Measurements from ENCODE around the gene EVI2A. TPM values are rescaled to one million over a fixed set of nuclear protein-coding genes. Genes with fewer than 3 reads are reported as not detected.
"Not testable (repeated sequence)": the region's sequence is repeated elsewhere in the genome, so short reads cannot be mapped to it uniquely, and the experiment has no call there.

The EVI2A gene
- total RNA-seq, 1 experiment from 2014 or later = not detected

DNA sequence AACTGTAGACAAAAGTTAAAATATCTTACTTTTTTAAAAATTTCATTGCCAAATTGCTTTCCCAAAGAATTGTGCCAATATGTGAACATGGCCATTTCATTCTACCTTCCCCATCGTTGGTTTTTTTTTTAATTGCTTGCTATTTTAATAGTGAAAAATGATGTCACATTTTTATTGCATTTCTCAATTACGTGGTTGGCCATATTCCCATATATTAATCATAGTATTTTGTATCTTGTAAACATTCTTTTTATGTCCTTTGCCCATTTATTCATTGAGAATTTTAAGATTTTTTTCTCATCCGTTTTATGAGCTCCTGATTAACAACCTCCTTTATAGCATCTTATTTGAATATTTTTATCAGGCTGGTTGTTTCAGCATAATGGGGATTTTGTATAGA lies 31.6 kb downstream of the EVI2A start (continued):
- TF ChIP-seq, protein P1, sequence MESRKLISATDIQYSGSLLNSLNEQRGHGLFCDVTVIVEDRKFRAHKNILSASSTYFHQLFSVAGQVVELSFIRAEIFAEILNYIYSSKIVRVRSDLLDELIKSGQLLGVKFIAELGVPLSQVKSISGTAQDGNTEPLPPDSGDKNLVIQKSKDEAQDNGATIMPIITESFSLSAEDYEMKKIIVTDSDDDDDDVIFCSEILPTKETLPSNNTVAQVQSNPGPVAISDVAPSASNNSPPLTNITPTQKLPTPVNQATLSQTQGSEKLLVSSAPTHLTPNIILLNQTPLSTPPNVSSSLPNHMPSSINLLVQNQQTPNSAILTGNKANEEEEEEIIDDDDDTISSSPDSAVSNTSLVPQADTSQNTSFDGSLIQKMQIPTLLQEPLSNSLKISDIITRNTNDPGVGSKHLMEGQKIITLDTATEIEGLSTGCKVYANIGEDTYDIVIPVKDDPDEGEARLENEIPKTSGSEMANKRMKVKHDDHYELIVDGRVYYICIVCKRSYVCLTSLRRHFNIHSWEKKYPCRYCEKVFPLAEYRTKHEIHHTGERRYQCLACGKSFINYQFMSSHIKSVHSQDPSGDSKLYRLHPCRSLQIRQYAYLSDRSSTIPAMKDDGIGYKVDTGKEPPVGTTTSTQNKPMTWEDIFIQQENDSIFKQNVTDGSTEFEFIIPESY (IDR thresholded peaks at IDR 0.05; ENCODE audit: extremely low read depth, insufficient replicate concordance, low read length) = no peak
- TF ChIP-seq CEBPB (IDR thresholded peaks at IDR 0.05; ENCODE audit: low read depth) = no peak
- TF ChIP-seq ELF1 (IDR thresholded peaks at IDR 0.05; ENCODE audit: borderline replicate concordance, low read depth) = no peak
- no peak for TF ChIP-seq YY1 (IDR thresholded peaks at IDR 0.05; ENCODE audit: extremely low read depth, insufficient replicate concordance, low read depth, low read length)

DNA sequence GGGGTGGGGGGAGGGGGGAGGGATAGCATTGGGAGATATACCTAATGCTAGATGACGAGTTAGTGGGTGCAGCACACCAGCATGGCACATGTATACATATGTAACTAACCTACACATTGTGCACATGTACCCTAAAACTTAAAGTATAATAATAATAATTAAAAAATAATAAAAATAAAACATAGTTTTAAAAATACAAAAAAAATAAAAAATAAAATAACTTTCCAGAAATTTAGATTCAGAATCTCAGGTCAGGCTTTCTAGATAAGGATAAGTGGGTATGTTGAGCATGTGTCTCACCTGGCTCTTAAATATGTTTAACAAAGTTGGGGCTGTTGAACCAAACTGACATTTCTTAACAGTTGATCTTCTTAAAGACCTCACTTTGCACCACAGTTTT lies 33.5 kb downstream of the EVI2A start:
- H4K20me1 ChIP-seq (ENCODE audit: insufficient read depth); intact Hi-C loops (cut with micrococcal nuclease); H3K9me2 ChIP-seq (ENCODE audit: insufficient read depth); H3K79me2 ChIP-seq (ENCODE audit: insufficient read depth, low read length); H3K4me1 ChIP-seq (ENCODE audit: control insufficient read depth in 1 of 2, insufficient read depth in 2 of 2, low read length in 2 of 2); CTCF ChIA-PET; DNase-seq (ENCODE audit: low read depth, low spot score); H2AFZ ChIP-seq (ENCODE audit: low read depth, low read length, poor library complexity, severe bottlenecking); H3K36me3 ChIP-seq (ENCODE audit: control insufficient read depth in 1 of 2, insufficient read depth in 2 of 2, low read length in 2 of 2); H3K27ac ChIP-seq (ENCODE audit: low read depth, low read length); H3K4me3 ChIP-seq (replicated peaks in 1 of 2; ENCODE audit: low read depth in 1 of 2, low read length in 2 of 2); RAD21 ChIA-PET (ENCODE audit: low non-redundant PET in 1 of 2, low total read pairs in 2 of 2, uncharacterized antibody in 2 of 2, unreplicated experiment in 2 of 2); H3K9me3 ChIP-seq (ENCODE audit: control insufficient read depth in 1 of 2, insufficient read depth in 1 of 2, low read depth in 1 of 2, low read length in 2 of 2); BruUV-seq (replicated peaks); POLR2A ChIA-PET; H3K27me3 ChIP-seq (ENCODE audit: insufficient read depth, low read length); H3K4me2 ChIP-seq (ENCODE audit: low read length); H3K9ac ChIP-seq (ENCODE audit: low read length); ATAC-seq: not testable (repeated sequence)

DNA sequence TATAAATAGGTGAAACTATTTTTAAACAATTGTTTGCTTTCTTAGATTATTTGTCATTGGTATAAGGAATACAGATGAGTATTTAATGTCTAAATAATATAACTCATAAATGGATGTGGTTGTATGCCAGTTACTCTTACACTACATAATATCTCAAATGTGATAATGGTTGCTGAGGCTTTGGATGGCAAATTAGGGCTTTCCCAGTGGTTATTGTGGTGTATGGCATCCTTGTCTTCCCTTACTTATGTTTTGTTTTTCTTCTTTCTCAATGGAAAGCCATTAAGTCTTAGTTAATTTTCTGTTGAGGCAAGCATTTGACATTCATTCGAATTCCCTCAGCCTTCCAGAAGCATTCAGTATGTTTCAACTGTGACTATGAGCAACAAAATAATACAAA lies 34.8 kb downstream of the EVI2A start:
- H3K27me3 ChIP-seq (ENCODE audit: insufficient read depth, low read length) = no peaks in the 10 kb centered on the region
- H3K27ac ChIP-seq (ENCODE audit: low read depth, low read length) = no peak overlapping the region
- H3K9ac ChIP-seq (ENCODE audit: low read length) = no peak overlapping the region
- no peaks in the 10 kb centered on the region for H3K79me2 ChIP-seq (ENCODE audit: insufficient read depth, low read length)
- BruUV-seq (replicated peaks) = no TSS peak
- H3K4me1 ChIP-seq (ENCODE audit: control insufficient read depth in 1 of 2, insufficient read depth in 2 of 2, low read length in 2 of 2) = no peaks in the 10 kb centered on the region
- RAD21 ChIA-PET (ENCODE audit: low non-redundant PET in 1 of 2, low total read pairs in 2 of 2, uncharacterized antibody in 2 of 2, unreplicated experiment in 2 of 2) = no interaction called here
- CTCF ChIA-PET = no interaction called here
- intact Hi-C loops (cut with micrococcal nuclease) = no loop called here
- no peaks in the 10 kb centered on the region for H3K9me2 ChIP-seq (ENCODE audit: insufficient read depth)
- no peaks in the 10 kb centered on the region for H3K36me3 ChIP-seq (ENCODE audit: control insufficient read depth in 1 of 2, insufficient read depth in 2 of 2, low read length in 2 of 2)
- H3K9me3 ChIP-seq (ENCODE audit: control insufficient read depth in 1 of 2, insufficient read depth in 1 of 2, low read depth in 1 of 2, low read length in 2 of 2) = no peaks in the 10 kb centered on the region
- no peak overlapping the region for H3K4me3 ChIP-seq (replicated peaks in 1 of 2; ENCODE audit: low read depth in 1 of 2, low read length in 2 of 2)
- H4K20me1 ChIP-seq (ENCODE audit: insufficient read depth) = no peaks in the 10 kb centered on the region
- H2AFZ ChIP-seq (ENCODE audit: low read depth, low read length, poor library complexity, severe bottlenecking) = no peak overlapping the region
- DNase-seq (ENCODE audit: low read depth, low spot score) = no peak
- POLR2A ChIA-PET = interaction anchor here (0.6 kb wide), 1 partner anchor 317 kb away, joined by 3 read pairs; no protein-coding TSS in a partner anchor
- H3K4me2 ChIP-seq (ENCODE audit: low read length) = no peak overlapping the region
- no peak for ATAC-seq
- TF ChIP-seq RAD21 (IDR thresholded peaks at IDR 0.05; ENCODE audit: low read depth) (no peak), FOSL1 (IDR thresholded peaks at IDR 0.05; ENCODE audit: low read depth) (no peak), SRF (IDR thresholded peaks at IDR 0.05; ENCODE audit: low read depth) (no peak), ZFX (IDR thresholded peaks at IDR 0.05) (no peak)
- TF ChIP-seq, protein P2, sequence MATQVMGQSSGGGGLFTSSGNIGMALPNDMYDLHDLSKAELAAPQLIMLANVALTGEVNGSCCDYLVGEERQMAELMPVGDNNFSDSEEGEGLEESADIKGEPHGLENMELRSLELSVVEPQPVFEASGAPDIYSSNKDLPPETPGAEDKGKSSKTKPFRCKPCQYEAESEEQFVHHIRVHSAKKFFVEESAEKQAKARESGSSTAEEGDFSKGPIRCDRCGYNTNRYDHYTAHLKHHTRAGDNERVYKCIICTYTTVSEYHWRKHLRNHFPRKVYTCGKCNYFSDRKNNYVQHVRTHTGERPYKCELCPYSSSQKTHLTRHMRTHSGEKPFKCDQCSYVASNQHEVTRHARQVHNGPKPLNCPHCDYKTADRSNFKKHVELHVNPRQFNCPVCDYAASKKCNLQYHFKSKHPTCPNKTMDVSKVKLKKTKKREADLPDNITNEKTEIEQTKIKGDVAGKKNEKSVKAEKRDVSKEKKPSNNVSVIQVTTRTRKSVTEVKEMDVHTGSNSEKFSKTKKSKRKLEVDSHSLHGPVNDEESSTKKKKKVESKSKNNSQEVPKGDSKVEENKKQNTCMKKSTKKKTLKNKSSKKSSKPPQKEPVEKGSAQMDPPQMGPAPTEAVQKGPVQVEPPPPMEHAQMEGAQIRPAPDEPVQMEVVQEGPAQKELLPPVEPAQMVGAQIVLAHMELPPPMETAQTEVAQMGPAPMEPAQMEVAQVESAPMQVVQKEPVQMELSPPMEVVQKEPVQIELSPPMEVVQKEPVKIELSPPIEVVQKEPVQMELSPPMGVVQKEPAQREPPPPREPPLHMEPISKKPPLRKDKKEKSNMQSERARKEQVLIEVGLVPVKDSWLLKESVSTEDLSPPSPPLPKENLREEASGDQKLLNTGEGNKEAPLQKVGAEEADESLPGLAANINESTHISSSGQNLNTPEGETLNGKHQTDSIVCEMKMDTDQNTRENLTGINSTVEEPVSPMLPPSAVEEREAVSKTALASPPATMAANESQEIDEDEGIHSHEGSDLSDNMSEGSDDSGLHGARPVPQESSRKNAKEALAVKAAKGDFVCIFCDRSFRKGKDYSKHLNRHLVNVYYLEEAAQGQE (IDR thresholded peaks at IDR 0.05; ENCODE audit: low read depth) = no peak
- TF ChIP-seq, protein P3, sequence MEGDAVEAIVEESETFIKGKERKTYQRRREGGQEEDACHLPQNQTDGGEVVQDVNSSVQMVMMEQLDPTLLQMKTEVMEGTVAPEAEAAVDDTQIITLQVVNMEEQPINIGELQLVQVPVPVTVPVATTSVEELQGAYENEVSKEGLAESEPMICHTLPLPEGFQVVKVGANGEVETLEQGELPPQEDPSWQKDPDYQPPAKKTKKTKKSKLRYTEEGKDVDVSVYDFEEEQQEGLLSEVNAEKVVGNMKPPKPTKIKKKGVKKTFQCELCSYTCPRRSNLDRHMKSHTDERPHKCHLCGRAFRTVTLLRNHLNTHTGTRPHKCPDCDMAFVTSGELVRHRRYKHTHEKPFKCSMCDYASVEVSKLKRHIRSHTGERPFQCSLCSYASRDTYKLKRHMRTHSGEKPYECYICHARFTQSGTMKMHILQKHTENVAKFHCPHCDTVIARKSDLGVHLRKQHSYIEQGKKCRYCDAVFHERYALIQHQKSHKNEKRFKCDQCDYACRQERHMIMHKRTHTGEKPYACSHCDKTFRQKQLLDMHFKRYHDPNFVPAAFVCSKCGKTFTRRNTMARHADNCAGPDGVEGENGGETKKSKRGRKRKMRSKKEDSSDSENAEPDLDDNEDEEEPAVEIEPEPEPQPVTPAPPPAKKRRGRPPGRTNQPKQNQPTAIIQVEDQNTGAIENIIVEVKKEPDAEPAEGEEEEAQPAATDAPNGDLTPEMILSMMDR (IDR thresholded peaks at IDR 0.05 in 2 of 3, conservative IDR thresholded peaks at IDR 0.05 in 1 of 3; ENCODE audit: borderline replicate concordance in 1 of 3, insufficient read depth in 1 of 3, low read depth in 2 of 3, low read length in 2 of 3) = no peak; a peak in 1 of 6 replicates
